B cell (primary cell): ENCODE results near the gene MRPS6. TPM values are rescaled to one million over a fixed set of nuclear protein-coding genes. Genes with fewer than 3 reads are reported as not detected.

ENCODE experiments used
- ATAC-seq: fragments of 200-7000 bp; cut with Tn5 transposase; one replicate; pipeline ENCODE4 v1.10.0; 2021; ENCODE audit warnings: low read depth, mild to moderate bottlenecking, moderate number of reproducible peaks, moderate library complexity
- CTCF ChIA-PET: fragments of 350-600 bp; sonication (Branson Sonifier 250); formaldehyde crosslinking; loops from one replicate; lab custom pipeline; 2021; ENCODE audit warnings: antibody characterized with exemption, inconsistent platforms; lab: Charles Lee
- POLR2A ChIA-PET: fragments of 350-600 bp; sonication (Branson Sonifier 250); formaldehyde crosslinking; loops from one replicate; lab custom pipeline; 2021; ENCODE audit warnings: antibody characterized with exemption; lab: Charles Lee
- DNase-seq: peaks from one replicate; pipeline ENCODE4 v3.0.0; 2013
- H2AFZ ChIP-seq: 2 replicates; pipeline ENCODE4 v1.6.1; 2012; ENCODE audit warnings: mild to moderate bottlenecking, low read depth, low read length; ENCODE audit not compliant: insufficient read depth, poor library complexity, severe bottlenecking
- H3K27ac ChIP-seq, 2 donors: 1 replicate in 1 of 2; 2 replicates in 1 of 2; pipeline ENCODE4 v1.5.1; 2012 to 2013; ENCODE audit warnings: low read length in 2 of 2, mild to moderate bottlenecking in 2 of 2, moderate library complexity in 1 of 2
- H3K27me3 ChIP-seq, 4 experiments: fragments of 200-600 bp in 1 of 4; sonication (generic) in 1 of 4; replicated peaks in 1 of 4; 1 replicate in 2 of 4; 2 replicates in 2 of 4; pipeline versions ENCODE4 v1.6.1 to v1.7.0; 2013 to 2016; ENCODE audit warnings: low read length in 3 of 4, mild to moderate bottlenecking in 2 of 4, mixed read lengths in 1 of 4, moderate library complexity in 1 of 4; ENCODE audit not compliant: insufficient read depth in 4 of 4, control insufficient read depth in 3 of 4; ENCODE audit errors: control extremely low read depth in 1 of 4
- H3K36me3 ChIP-seq, 2 experiments: replicated peaks in 1 of 2; 1 replicate in 1 of 2; 2 replicates in 1 of 2; pipeline versions ENCODE4 v1.6.1 to v1.7.1; 2013; ENCODE audit warnings: low read length in 1 of 2; ENCODE audit not compliant: insufficient read depth in 2 of 2, control insufficient read depth in 1 of 2; ENCODE audit errors: control extremely low read depth in 1 of 2, extremely low read depth in 1 of 2
- H3K4me1 ChIP-seq, 2 donors: fragments of 200-600 bp in 1 of 2; sonication (generic) in 1 of 2; 1 replicate in 1 of 2; 2 replicates in 1 of 2; pipeline versions ENCODE4 v1.5.1 to v1.6.1; 2013 to 2017; ENCODE audit warnings: low read length in 2 of 2; ENCODE audit not compliant: control insufficient read depth in 2 of 2, insufficient read depth in 2 of 2
- H3K4me2 ChIP-seq: replicated peaks from 2 replicates; pipeline ENCODE3; 2012; ENCODE audit warnings: mild to moderate bottlenecking, low read depth, low read length; ENCODE audit not compliant: poor library complexity, severe bottlenecking
- H3K4me3 ChIP-seq, 5 experiments: fragments of 200-600 bp in 1 of 5; sonication (generic) in 1 of 5; 1 replicate in 3 of 5; 2 replicates in 2 of 5; pipeline versions ENCODE4 v1.5.1 to v1.7.0; 2011 to 2016; ENCODE audit warnings: low read length in 4 of 5, mild to moderate bottlenecking in 4 of 5, low read depth in 2 of 5, control low read depth in 1 of 5, moderate library complexity in 1 of 5; ENCODE audit not compliant: insufficient read depth in 1 of 5; ENCODE audit errors: control extremely low read depth in 1 of 5, extremely low read depth in 1 of 5
- H3K79me2 ChIP-seq: fragments of 200-600 bp; sonication (generic); one replicate; pipeline ENCODE4 v1.6.0; 2016; ENCODE audit warnings: low read length; ENCODE audit not compliant: control insufficient read depth, insufficient read depth
- H3K9ac ChIP-seq: fragments of 200-600 bp; sonication (generic); 2 replicates; pipeline ENCODE4 v1.6.1; 2017; ENCODE audit warnings: mild to moderate bottlenecking, low read length, moderate library complexity
- H3K9me3 ChIP-seq, 3 donors: one replicate each; pipeline versions ENCODE4 v1.6.1 to v1.7.1; 2013; ENCODE audit warnings: low read length in 2 of 3; ENCODE audit not compliant: control insufficient read depth in 2 of 3, insufficient read depth in 1 of 3; ENCODE audit errors: control extremely low read depth in 1 of 3
- H4K20me1 ChIP-seq: 2 replicates; pipeline ENCODE4 v1.6.0; 2012; ENCODE audit warnings: mild to moderate bottlenecking, low read length; ENCODE audit not compliant: insufficient read depth, control insufficient read depth, poor library complexity, severe bottlenecking
- H3K27ac Mint-ChIP-seq: one replicate; pipeline ENCODE4 v1.8.0; 2021; ENCODE audit warnings: mixed read lengths
- H3K27me3 Mint-ChIP-seq: one replicate; pipeline ENCODE4 v1.8.0; 2021; ENCODE audit warnings: mixed read lengths
- H3K4me1 Mint-ChIP-seq: one replicate; pipeline ENCODE4 v1.8.0; 2021; ENCODE audit warnings: mixed read lengths
- H3K4me3 Mint-ChIP-seq: one replicate; pipeline ENCODE4 v1.8.0; 2021; ENCODE audit warnings: mixed read lengths
- H3K9me3 Mint-ChIP-seq: one replicate; pipeline ENCODE4 v1.8.0; 2022; ENCODE audit warnings: mixed read lengths; ENCODE audit not compliant: insufficient read depth
- CTCF ChIP-seq: fragments of 200-600 bp; IDR thresholded peaks from one replicate; pipeline ENCODE4 v1.8.0; 2022; ENCODE audit warnings: antibody characterized with exemption, mild to moderate bottlenecking
- EZH2 ChIP-seq: IDR thresholded peaks from 2 replicates; pipeline ENCODE4 v1.6.1; 2012; ENCODE audit warnings: borderline replicate concordance, low read depth, mild to moderate bottlenecking, moderate library complexity, low read length; ENCODE audit not compliant: insufficient read depth, poor library complexity, severe bottlenecking
- WGBS: methylation state at CpG from one replicate; pipeline ENCODE4 v1.1.5; 2013; ENCODE audit warnings: missing lambda C conversion rate; ENCODE audit not compliant: insufficient coverage; 5-methylcytosine and 5-hydroxymethylcytosine counted together
- intact Hi-C: fragments of 100-400 bp; cut with micrococcal nuclease; formaldehyde crosslinking; loops from one replicate; pipeline ENCODE4 v1.10.0; 2022
- polyA plus RNA-seq: library from polyadenylated mRNA; depleted of rRNA; stranded (reverse); fragments of >200 nt; gene quantifications from 2 replicates; pipeline ENCODE4 v1.2.3, GENCODE V29; 2012
- total RNA-seq, 2 donors: library from RNA; stranded (reverse); fragments of 120-200 nt in 1 of 2; gene quantifications; 1 replicate in 1 of 2; 2 replicates in 1 of 2; pipeline versions ENCODE4 v1.2.3 to v1.2.4, GENCODE V29; 2013 to 2022

Gene MRPS6
- total and polyA plus RNA-seq, 2 donors (not counting 1 experiment from before 2014, with no cell fraction given) = 15.7 to 37.9 TPM

GRCh38 chr21:34035619-34036354, 37.6 kb upstream of the MRPS6 start:
- Histone ChIP-seq H3K27ac (no peak overlapping the region), H4K20me1 (no peaks in the 10 kb centered on the region), H3K9ac (no peak overlapping the region), H3K4me2 (no peak overlapping the region), H3K4me3 (no peak overlapping the region), H3K27me3 (no peaks in the 10 kb centered on the region), H3K9me3 (no peaks in the 10 kb centered on the region), H3K4me1 (no peaks in the 10 kb centered on the region), H2AFZ (no peak overlapping the region), H3K79me2 (no peaks in the 10 kb centered on the region), H3K36me3 (no peaks in the 10 kb centered on the region)
- Mint-ChIP-seq H3K27me3 (peaks cover 2% of the 10 kb centered on the region), H3K4me1 (peaks cover 7% of the 10 kb centered on the region), H3K27ac (no peak overlapping the region), H3K4me3 (no peak overlapping the region), H3K9me3 (peaks cover 2% of the 10 kb centered on the region)
- TF ChIP-seq CTCF = no peak
- TF ChIP-seq EZH2 = no peak
- no peak for DNase-seq
- ChIA-PET POLR2A (no interaction called here), CTCF (interaction anchor here (0.5 to 0.9 kb wide), 2 partner anchors 112 to 127 kb away, joined by 3 read pairs; no protein-coding TSS in a partner anchor)
- intact Hi-C loops = no loop called here
- WGBS = 96% methylated on average over 7 of the region's 8 CpGs
- no peak for ATAC-seq

- TF ChIP-seq EZH2 = no peak
- TF ChIP-seq CTCF = no peak
- ATAC-seq (no peak), DNase-seq (no peak)
- H3K36me3 ChIP-seq = no peaks in the 10 kb centered on the region
- H3K4me3 Mint-ChIP-seq = no peak overlapping the region
- H4K20me1 ChIP-seq = no peaks in the 10 kb centered on the region
- intact Hi-C loops = no loop called here
- H3K9ac ChIP-seq = no peak overlapping the region
- ChIA-PET CTCF (no interaction called here), POLR2A (no interaction called here)
- no peak overlapping the region for H2AFZ ChIP-seq
- H3K9me3 Mint-ChIP-seq = no peaks in the 10 kb centered on the region
- H3K4me1 ChIP-seq = no peaks in the 10 kb centered on the region
- H3K27me3 ChIP-seq = no peaks in the 10 kb centered on the region
- H3K27ac Mint-ChIP-seq = no peak overlapping the region
- H3K4me2 ChIP-seq = no peak overlapping the region
- peaks cover 2% of the 10 kb centered on the region for H3K27me3 Mint-ChIP-seq
- H3K4me1 Mint-ChIP-seq = no peaks in the 10 kb centered on the region
- H3K4me3 ChIP-seq = no peak overlapping the region
- H3K9me3 ChIP-seq = no peaks in the 10 kb centered on the region
- 100% methylated on average over 6 of the region's 11 CpGs for WGBS
- H3K79me2 ChIP-seq = no peaks in the 10 kb centered on the region
- no peak overlapping the region for H3K27ac ChIP-seq
These were observed 36.2 kb upstream of the MRPS6 start for GRCh38 chr21:34037009-34037795.
